ENCODE results near the gene ZC3H8.

- TF ChIP-seq, protein P1, sequence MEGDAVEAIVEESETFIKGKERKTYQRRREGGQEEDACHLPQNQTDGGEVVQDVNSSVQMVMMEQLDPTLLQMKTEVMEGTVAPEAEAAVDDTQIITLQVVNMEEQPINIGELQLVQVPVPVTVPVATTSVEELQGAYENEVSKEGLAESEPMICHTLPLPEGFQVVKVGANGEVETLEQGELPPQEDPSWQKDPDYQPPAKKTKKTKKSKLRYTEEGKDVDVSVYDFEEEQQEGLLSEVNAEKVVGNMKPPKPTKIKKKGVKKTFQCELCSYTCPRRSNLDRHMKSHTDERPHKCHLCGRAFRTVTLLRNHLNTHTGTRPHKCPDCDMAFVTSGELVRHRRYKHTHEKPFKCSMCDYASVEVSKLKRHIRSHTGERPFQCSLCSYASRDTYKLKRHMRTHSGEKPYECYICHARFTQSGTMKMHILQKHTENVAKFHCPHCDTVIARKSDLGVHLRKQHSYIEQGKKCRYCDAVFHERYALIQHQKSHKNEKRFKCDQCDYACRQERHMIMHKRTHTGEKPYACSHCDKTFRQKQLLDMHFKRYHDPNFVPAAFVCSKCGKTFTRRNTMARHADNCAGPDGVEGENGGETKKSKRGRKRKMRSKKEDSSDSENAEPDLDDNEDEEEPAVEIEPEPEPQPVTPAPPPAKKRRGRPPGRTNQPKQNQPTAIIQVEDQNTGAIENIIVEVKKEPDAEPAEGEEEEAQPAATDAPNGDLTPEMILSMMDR (IDR thresholded peaks at IDR 0.05) = no peak
- no peak for TF ChIP-seq POLR2A (IDR thresholded peaks at IDR 0.05)
Observed at GRCh38 chr2:112197868-112198267, 57.0 kb downstream of the ZC3H8 start.
